MM.1S (cell line): ENCODE data around the gene KCNK10.

Experiments
- DNase-seq: peaks from one replicate; pipeline ENCODE4 v3.0.0-alpha.2; 2015
- H2AFZ ChIP-seq: fragments of 300-600 bp; sonication (generic); 2 replicates; pipeline ENCODE4 v1.6.0; 2016; ENCODE audit warnings: antibody characterized with exemption, low read length
- H3F3A ChIP-seq: fragments of 300-600 bp; sonication (generic); 2 replicates; pipeline ENCODE4 v1.6.1; 2016; ENCODE audit warnings: mild to moderate bottlenecking, antibody characterized with exemption, low read length, moderate library complexity, mixed read lengths; ENCODE audit not compliant: insufficient read depth
- H3K27ac ChIP-seq: fragments of 300-600 bp; sonication (generic); 2 replicates; pipeline ENCODE4 v1.5.1; 2016; ENCODE audit warnings: mild to moderate bottlenecking, low read length
- H3K27me3 ChIP-seq: fragments of 300-600 bp; sonication (generic); replicated peaks from 2 replicates; pipeline ENCODE4 v1.6.0; 2016; ENCODE audit warnings: low read length; ENCODE audit not compliant: insufficient read depth
- H3K36me3 ChIP-seq: fragments of 300-600 bp; sonication (generic); replicated peaks from 2 replicates; pipeline ENCODE4 v1.6.1; 2016; ENCODE audit warnings: mild to moderate bottlenecking, low read length, mixed read lengths; ENCODE audit not compliant: insufficient read depth
- H3K4me1 ChIP-seq: fragments of 300-600 bp; sonication (generic); 2 replicates; pipeline ENCODE4 v1.6.1; 2016; ENCODE audit warnings: low read length, mixed read lengths
- H3K4me2 ChIP-seq: fragments of 300-600 bp; sonication (generic); 2 replicates; pipeline ENCODE4 v1.6.0; 2016; ENCODE audit warnings: low read depth, low read length
- H3K4me3 ChIP-seq: fragments of 300-600 bp; sonication (generic); 2 replicates; pipeline ENCODE4 v1.5.1; 2016; ENCODE audit warnings: low read length, mixed read lengths
- H3K79me2 ChIP-seq: fragments of 300-600 bp; sonication (generic); 2 replicates; pipeline ENCODE4 v1.6.1; 2016; ENCODE audit warnings: mixed run types, low read length, mixed read lengths
- H3K9ac ChIP-seq: fragments of 300-600 bp; sonication (generic); 2 replicates; pipeline ENCODE4 v1.6.1; 2016; ENCODE audit warnings: low read length, mixed read lengths
- H3K9me2 ChIP-seq: fragments of 300-600 bp; sonication (generic); replicated peaks from 2 replicates; pipeline ENCODE4 v1.6.1; 2016; ENCODE audit warnings: mild to moderate bottlenecking, low read length, mixed read lengths; ENCODE audit not compliant: insufficient read depth
- H3K9me3 ChIP-seq: fragments of 300-600 bp; sonication (generic); replicated peaks from 2 replicates; pipeline ENCODE4 v1.6.1; 2016; ENCODE audit warnings: mild to moderate bottlenecking, low read length, mixed read lengths; ENCODE audit not compliant: insufficient read depth
- H4K20me1 ChIP-seq: fragments of 300-600 bp; sonication (generic); 2 replicates; pipeline ENCODE4 v1.6.1; 2016; ENCODE audit warnings: mild to moderate bottlenecking, low read length, moderate library complexity, mixed read lengths; ENCODE audit not compliant: insufficient read depth
- CTCF ChIP-seq: fragments of 300-600 bp; sonication (generic); IDR thresholded peaks from 2 replicates; pipeline ENCODE4 v1.5.1; 2016; ENCODE audit warnings: antibody characterized with exemption, low read length, mixed read lengths
- EZH2 ChIP-seq: fragments of 300-600 bp; sonication (generic); optimal IDR thresholded peaks from 2 replicates; pipeline ENCODE3; 2017; ENCODE audit warnings: low read depth, mild to moderate bottlenecking, antibody characterized with exemption, low read length, mixed read lengths
- EZH2phosphoT487 ChIP-seq: fragments of 300-600 bp; sonication (generic); IDR thresholded peaks from 2 replicates; pipeline ENCODE4 v1.6.1; 2018; ENCODE audit warnings: antibody characterized with exemption, low read length

Gene KCNK10

GRCh38 chr14:88296351-88296750, 26.7 kb downstream of the KCNK10 start:
- no peaks in the 10 kb centered on the region for H3K27me3 ChIP-seq
- no peaks in the 10 kb centered on the region for H3K9me3 ChIP-seq
- no peak overlapping the region for H2AFZ ChIP-seq
- H3K4me1 ChIP-seq = no peaks in the 10 kb centered on the region
- no peak overlapping the region for H3K4me2 ChIP-seq
- no peaks in the 10 kb centered on the region for H3K9me2 ChIP-seq
- H3K27ac ChIP-seq = no peak overlapping the region
- no peak overlapping the region for H3K9ac ChIP-seq
- no peak for TF ChIP-seq EZH2
- no peak for TF ChIP-seq CTCF
- TF ChIP-seq EZH2phosphoT487 = no peak
- DNase-seq = no peak
- no peaks in the 10 kb centered on the region for H4K20me1 ChIP-seq
- no peaks in the 10 kb centered on the region for H3F3A ChIP-seq
- H3K4me3 ChIP-seq = no peak overlapping the region
- H3K79me2 ChIP-seq = no peaks in the 10 kb centered on the region
- no peaks in the 10 kb centered on the region for H3K36me3 ChIP-seq

GRCh38 chr14:88289996-88290395, 33.1 kb downstream of the KCNK10 start:
- no peaks in the 10 kb centered on the region for H3K9me2 ChIP-seq
- no peak overlapping the region for H3K9ac ChIP-seq
- no peak for DNase-seq
- no peaks in the 10 kb centered on the region for H3K79me2 ChIP-seq
- no peak overlapping the region for H3K27ac ChIP-seq
- H3K27me3 ChIP-seq = no peaks in the 10 kb centered on the region
- TF ChIP-seq EZH2phosphoT487 (no peak), CTCF (no peak)
- no peaks in the 10 kb centered on the region for H3F3A ChIP-seq
- no peak overlapping the region for H3K4me3 ChIP-seq
- no peaks in the 10 kb centered on the region for H4K20me1 ChIP-seq
- no peak overlapping the region for H3K4me2 ChIP-seq
- no peak overlapping the region for H2AFZ ChIP-seq
- H3K9me3 ChIP-seq = no peaks in the 10 kb centered on the region
- no peaks in the 10 kb centered on the region for H3K36me3 ChIP-seq
- H3K4me1 ChIP-seq = no peaks in the 10 kb centered on the region

GRCh38 chr14:88289234-88289633, 33.8 kb downstream of the KCNK10 start:
- Histone ChIP-seq H3K9me3 (no peaks in the 10 kb centered on the region), H3K9ac (no peak overlapping the region), H3K9me2 (no peaks in the 10 kb centered on the region), H3K79me2 (no peaks in the 10 kb centered on the region), H4K20me1 (no peaks in the 10 kb centered on the region), H3K4me2 (no peak overlapping the region), H3K27me3 (no peaks in the 10 kb centered on the region), H3K27ac (no peak overlapping the region), H3K36me3 (no peaks in the 10 kb centered on the region), H3K4me1 (no peaks in the 10 kb centered on the region), H2AFZ (no peak overlapping the region), H3F3A (no peaks in the 10 kb centered on the region), H3K4me3 (no peak overlapping the region)
- TF ChIP-seq EZH2phosphoT487 (no peak), EZH2 (no peak), CTCF (no peak)
- DNase-seq = no peak

GRCh38 chr14:88286309-88286708, 36.8 kb downstream of the KCNK10 start:
- Histone ChIP-seq H3K4me1 (no peaks in the 10 kb centered on the region), H4K20me1 (no peaks in the 10 kb centered on the region), H3F3A (no peaks in the 10 kb centered on the region), H3K4me2 (no peak overlapping the region), H3K9me3 (no peaks in the 10 kb centered on the region), H3K9ac (no peak overlapping the region), H2AFZ (no peak overlapping the region), H3K9me2 (no peaks in the 10 kb centered on the region), H3K27me3 (no peaks in the 10 kb centered on the region), H3K79me2 (no peaks in the 10 kb centered on the region), H3K27ac (no peak overlapping the region), H3K4me3 (no peak overlapping the region), H3K36me3 (no peaks in the 10 kb centered on the region)
- DNase-seq = no peak
- TF ChIP-seq CTCF = no peak
- TF ChIP-seq EZH2 = no peak
- no peak for TF ChIP-seq EZH2phosphoT487
